Nephron progenitor cell (in vitro differentiated cells): Measurements from ENCODE around the gene SIRPA.
A peak's percentile ranks its signal among the peaks of the same experiment; 100 is the strongest.

Experiments
- DNase-seq: peaks from one replicate; pipeline ENCODE4 v3.0.0; 2021
- H3K27ac Mint-ChIP-seq: 2 replicates; pipeline ENCODE4 v1.8.0; 2021; ENCODE audit warnings: mild to moderate bottlenecking, moderate library complexity, mixed read lengths
- H3K27me3 Mint-ChIP-seq: 2 replicates; pipeline ENCODE4 v1.8.0; 2021; ENCODE audit warnings: mild to moderate bottlenecking, low read depth, mixed read lengths; ENCODE audit not compliant: poor library complexity
- H3K36me3 Mint-ChIP-seq: 2 replicates; pipeline ENCODE4 v1.8.0; 2021; ENCODE audit warnings: low read depth, mixed read lengths
- H3K4me1 Mint-ChIP-seq: 2 replicates; pipeline ENCODE4 v1.8.0; 2021; ENCODE audit warnings: mixed read lengths
- H3K4me3 Mint-ChIP-seq: 2 replicates; pipeline ENCODE4 v1.8.0; 2021; ENCODE audit warnings: mild to moderate bottlenecking, moderate library complexity, mixed read lengths
- H3K9me3 Mint-ChIP-seq: 2 replicates; pipeline ENCODE4 v1.8.0; 2021; ENCODE audit warnings: mild to moderate bottlenecking, moderate library complexity, mixed read lengths
- CTCF ChIP-seq: fragments of 200-600 bp; sonication (generic); IDR thresholded peaks from 2 replicates; pipeline ENCODE4 v1.5.0; 2021; ENCODE audit warnings: antibody characterized with exemption

SIRPA gene

GRCh38 chr20:1875762-1876161, 19.4 kb upstream of the SIRPA start:
- Mint-ChIP-seq H3K4me3 (peak overlapping the region; percentile 12), H3K27ac (peak overlapping the region; percentile 1), H3K9me3 (no peaks in the 10 kb centered on the region), H3K27me3 (peaks cover 2% of the 10 kb centered on the region), H3K4me1 (peaks cover 51% of the 10 kb centered on the region), H3K36me3 (no peaks in the 10 kb centered on the region)
- no peak for TF ChIP-seq CTCF
- DNase-seq: no peak

- H3K27me3 Mint-ChIP-seq: peaks cover 2% of the 10 kb centered on the region
- no peak overlapping the region for H3K27ac Mint-ChIP-seq
- H3K4me1 Mint-ChIP-seq: peaks cover 51% of the 10 kb centered on the region
- H3K9me3 Mint-ChIP-seq: no peaks in the 10 kb centered on the region
- DNase-seq: no peak
- no peak overlapping the region for H3K4me3 Mint-ChIP-seq
- no peaks in the 10 kb centered on the region for H3K36me3 Mint-ChIP-seq
- TF ChIP-seq CTCF: no peak
Observed at GRCh38 chr20:1876217-1876921, 18.8 kb upstream of the SIRPA start.

GRCh38 chr20:1876975-1877608, 18.1 kb upstream of the SIRPA start:
- TF ChIP-seq CTCF: no peak
- Mint-ChIP-seq H3K27me3 (peaks cover 2% of the 10 kb centered on the region), H3K36me3 (no peaks in the 10 kb centered on the region), H3K9me3 (no peaks in the 10 kb centered on the region), H3K27ac (no peak overlapping the region), H3K4me3 (no peak overlapping the region), H3K4me1 (peaks cover 55% of the 10 kb centered on the region)
- no peak for DNase-seq

GRCh38 chr20:1877609-1878200, 17.5 kb upstream of the SIRPA start:
- peaks cover 59% of the 10 kb centered on the region for H3K4me1 Mint-ChIP-seq
- peaks cover 2% of the 10 kb centered on the region for H3K27me3 Mint-ChIP-seq
- no peak for DNase-seq
- TF ChIP-seq CTCF: no peak
- no peak overlapping the region for H3K4me3 Mint-ChIP-seq
- no peaks in the 10 kb centered on the region for H3K9me3 Mint-ChIP-seq
- no peak overlapping the region for H3K27ac Mint-ChIP-seq
- no peaks in the 10 kb centered on the region for H3K36me3 Mint-ChIP-seq

- no peak overlapping the region for H3K4me3 Mint-ChIP-seq
- no peaks in the 10 kb centered on the region for H3K36me3 Mint-ChIP-seq
- H3K4me1 Mint-ChIP-seq: peaks cover 71% of the 10 kb centered on the region
- H3K9me3 Mint-ChIP-seq: no peaks in the 10 kb centered on the region
- DNase-seq: no peak
- no peak for TF ChIP-seq CTCF
- H3K27ac Mint-ChIP-seq: peak overlapping the region; percentile 52
- H3K27me3 Mint-ChIP-seq: peaks cover 5% of the 10 kb centered on the region
Observed at GRCh38 chr20:1879369-1879768, 15.8 kb upstream of the SIRPA start.
